HG02678 (cell line): Measurements from ENCODE around the gene ULK4.
"Not testable (repeated sequence)": the region's sequence is repeated elsewhere in the genome, so short reads cannot be mapped to it uniquely, and the experiment has no call there.

Source experiments
- ATAC-seq: cut with Tn5 transposase; IDR thresholded peaks from one replicate; pipeline ENCODE4 v1.9.1; 2021; ENCODE audit warnings: mild to moderate bottlenecking, moderate library complexity; ENCODE audit not compliant: unreplicated experiment

The ULK4 gene

GRCh38 chr3:41960826-41961750, 815 bp downstream of the ULK4 start:
- ATAC-seq = peak; percentile 10

- no peak for ATAC-seq
These were observed 5.3 kb downstream of the ULK4 start for GRCh38 chr3:41956574-41956973.

- no peak for ATAC-seq
These were observed 6.7 kb downstream of the ULK4 start for GRCh38 chr3:41955192-41955591.

- ATAC-seq = no peak
These were observed 18.5 kb downstream of the ULK4 start for GRCh38 chr3:41943311-41943843.

GRCh38 chr3:41940393-41940792, 21.5 kb downstream of the ULK4 start:
- no peak for ATAC-seq

- no peak for ATAC-seq
These were observed 25.5 kb downstream of the ULK4 start for GRCh38 chr3:41936384-41936783.

- no peak for ATAC-seq
These were observed 28.7 kb downstream of the ULK4 start for GRCh38 chr3:41933154-41933676.

GRCh38 chr3:41932464-41932863, 29.4 kb downstream of the ULK4 start:
- no peak for ATAC-seq

- no peak for ATAC-seq
These were observed 41.4 kb downstream of the ULK4 start for GRCh38 chr3:41920406-41920965.

- ATAC-seq = no peak
These were observed 46.5 kb downstream of the ULK4 start for GRCh38 chr3:41915353-41915752.

- no peak for ATAC-seq
These were observed 49.6 kb downstream of the ULK4 start for GRCh38 chr3:41912280-41912679.

- ATAC-seq = no peak
These were observed 54.4 kb downstream of the ULK4 start for GRCh38 chr3:41907330-41908073.

GRCh38 chr3:41900265-41900664, 61.6 kb downstream of the ULK4 start:
- no peak for ATAC-seq

- ATAC-seq = no peak
These were observed 63.3 kb downstream of the ULK4 start for GRCh38 chr3:41898631-41899030.

- no peak for ATAC-seq
These were observed 67.9 kb downstream of the ULK4 start for GRCh38 chr3:41893977-41894376.

GRCh38 chr3:41888368-41889076, 73.4 kb downstream of the ULK4 start:
- no peak for ATAC-seq

- no peak for ATAC-seq
These were observed 78.9 kb downstream of the ULK4 start for GRCh38 chr3:41882956-41883355.

GRCh38 chr3:41881233-41881821, 80.6 kb downstream of the ULK4 start:
- no peak for ATAC-seq

GRCh38 chr3:41880387-41880786, 81.5 kb downstream of the ULK4 start:
- ATAC-seq = no peak

GRCh38 chr3:41877741-41878140, 84.2 kb downstream of the ULK4 start:
- not testable (repeated sequence) for ATAC-seq
